Activated T-cell treated with anti-CD3 and anti-CD28 coated beads, Interleukin-2, amount 50 U/mL, for 24 hours (primary cell): Measurements from ENCODE around the gene KLF4.
A peak's percentile ranks its signal among the peaks of the same experiment; 100 is the strongest.
"Not testable (repeated sequence)": the region's sequence is repeated elsewhere in the genome, so short reads cannot be mapped to it uniquely, and the experiment has no call there.

Experiments used
- DNase-seq: peaks from one replicate; pipeline ENCODE4 v3.0.0-alpha.2; 2020
- H3K27ac Mint-ChIP-seq: 2 replicates; pipeline ENCODE4 v1.8.0; 2020; ENCODE audit warnings: mild to moderate bottlenecking, mixed read lengths
- H3K27me3 Mint-ChIP-seq: 2 replicates; pipeline ENCODE4 v1.8.0; 2020; ENCODE audit warnings: mixed read lengths
- H3K36me3 Mint-ChIP-seq: 2 replicates; pipeline ENCODE4 v1.8.0; 2020; ENCODE audit warnings: low read depth, mixed read lengths
- H3K4me1 Mint-ChIP-seq: 2 replicates; pipeline ENCODE4 v1.8.0; 2020; ENCODE audit warnings: low read depth, mixed read lengths
- H3K4me3 Mint-ChIP-seq: 2 replicates; pipeline ENCODE4 v1.8.0; 2020; ENCODE audit warnings: mild to moderate bottlenecking, moderate library complexity, mixed read lengths
- H3K9me3 Mint-ChIP-seq: 2 replicates; pipeline ENCODE4 v1.8.0; 2020; ENCODE audit warnings: mixed read lengths

KLF4 gene

GRCh38 chr9:107489687-107490605 lies at the start of gene KLF4:
Gene KLF4 (minus strand): TSS chr9:107489769. CDS start chr9:107489172, 597 bp downstream.
- Mint-ChIP-seq H3K4me3 (peak within 1 kb of the TSS; percentile 66), H3K36me3 (no peaks in the 10 kb centered on the region), H3K27ac (no peak within 1 kb of the TSS), H3K4me1 (peaks cover 20% of the 10 kb centered on the region), H3K9me3 (no peaks in the 10 kb centered on the region), H3K27me3 (peaks cover 85% of the 10 kb centered on the region)
- DNase-seq, result peak; percentile 74

GRCh38 chr9:107536462-107536861 lies 46.9 kb upstream of the KLF4 start:
- no peak overlapping the region for H3K27ac Mint-ChIP-seq
- H3K9me3 Mint-ChIP-seq, result no peaks in the 10 kb centered on the region
- H3K36me3 Mint-ChIP-seq, result no peaks in the 10 kb centered on the region
- H3K4me1 Mint-ChIP-seq, result no peaks in the 10 kb centered on the region
- no peaks in the 10 kb centered on the region for H3K27me3 Mint-ChIP-seq
- no peak overlapping the region for H3K4me3 Mint-ChIP-seq
- no peak for DNase-seq

DNA sequence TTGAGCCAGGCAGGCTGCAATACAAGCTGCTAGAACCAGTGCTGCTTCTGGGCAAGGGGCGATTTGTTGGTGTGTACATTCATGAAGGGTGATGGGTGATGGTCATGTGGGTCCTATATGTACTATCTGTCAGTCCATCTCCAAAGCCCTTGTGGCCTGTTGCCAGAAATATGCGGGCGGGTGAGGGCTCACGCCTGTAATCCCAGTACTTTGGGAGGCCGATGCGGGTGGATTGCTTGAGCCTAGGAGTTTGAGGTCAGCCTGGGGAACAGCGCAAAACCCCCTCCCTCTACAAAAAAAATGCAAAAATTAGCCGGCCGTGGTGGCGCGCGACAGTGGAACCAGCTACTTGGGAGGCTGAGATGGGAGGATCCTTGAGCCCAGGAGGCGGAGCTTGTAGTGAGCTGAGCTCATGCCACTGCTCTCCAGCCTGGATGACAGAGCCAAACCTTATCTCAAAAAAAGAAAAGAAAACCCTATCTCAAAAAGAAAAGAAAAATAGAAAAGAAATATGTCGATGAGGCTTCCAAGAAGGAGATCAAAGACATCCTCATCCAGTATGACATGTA lies 45.0 kb upstream of the KLF4 start:
- DNase-seq, result no peak
- Mint-ChIP-seq H3K4me1 (no peaks in the 10 kb centered on the region), H3K27ac (no peak overlapping the region), H3K36me3 (no peaks in the 10 kb centered on the region), H3K9me3 (no peaks in the 10 kb centered on the region), H3K4me3 (no peak overlapping the region), H3K27me3 (no peaks in the 10 kb centered on the region)

DNA sequence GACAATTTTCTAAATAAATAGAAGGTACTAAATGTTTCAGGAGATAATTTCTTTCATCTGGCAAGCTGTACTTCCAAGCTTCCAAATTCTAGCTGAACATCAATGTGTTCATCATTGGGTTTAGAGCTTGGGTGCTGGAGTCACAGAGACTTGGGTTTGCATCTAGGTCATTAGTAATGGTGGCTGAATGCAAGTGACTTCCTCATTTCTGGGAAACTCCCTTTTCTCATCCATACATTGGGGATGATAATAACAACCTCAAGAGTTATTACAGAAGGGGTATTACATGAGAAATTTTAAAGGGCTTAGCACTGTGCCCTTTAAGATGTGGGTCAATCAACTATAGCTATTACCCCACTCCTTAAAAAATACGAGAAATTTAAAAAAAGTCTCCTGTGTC lies 41.1 kb upstream of the KLF4 start:
- Mint-ChIP-seq H3K36me3 (no peaks in the 10 kb centered on the region), H3K4me1 (no peaks in the 10 kb centered on the region), H3K9me3 (no peaks in the 10 kb centered on the region), H3K4me3 (no peak overlapping the region), H3K27me3 (no peaks in the 10 kb centered on the region), H3K27ac (no peak overlapping the region)
- no peak for DNase-seq

- no peaks in the 10 kb centered on the region for H3K27me3 Mint-ChIP-seq
- H3K36me3 Mint-ChIP-seq, result no peaks in the 10 kb centered on the region
- H3K4me3 Mint-ChIP-seq, result no peak overlapping the region
- H3K27ac Mint-ChIP-seq, result no peak overlapping the region
- H3K9me3 Mint-ChIP-seq, result no peaks in the 10 kb centered on the region
- H3K4me1 Mint-ChIP-seq, result no peaks in the 10 kb centered on the region
- no peak for DNase-seq
These were observed 39.1 kb upstream of the KLF4 start for GRCh38 chr9:107528686-107529085.

GRCh38 chr9:107523539-107523938 lies 34.0 kb upstream of the KLF4 start:
- Mint-ChIP-seq H3K27ac (no peak overlapping the region), H3K27me3 (no peaks in the 10 kb centered on the region), H3K4me1 (no peaks in the 10 kb centered on the region), H3K36me3 (no peaks in the 10 kb centered on the region), H3K9me3 (no peaks in the 10 kb centered on the region), H3K4me3 (no peak overlapping the region)
- DNase-seq, result no peak

- Mint-ChIP-seq H3K9me3 (no peaks in the 10 kb centered on the region), H3K27me3 (no peaks in the 10 kb centered on the region), H3K36me3 (no peaks in the 10 kb centered on the region)
These were observed 30.6 kb upstream of the KLF4 start for GRCh38 chr9:107520186-107520585.

GRCh38 chr9:107518037-107518807 lies 28.7 kb upstream of the KLF4 start:
- H3K27ac Mint-ChIP-seq, result no peak overlapping the region
- H3K27me3 Mint-ChIP-seq, result no peaks in the 10 kb centered on the region
- no peaks in the 10 kb centered on the region for H3K4me1 Mint-ChIP-seq
- no peak overlapping the region for H3K4me3 Mint-ChIP-seq
- no peaks in the 10 kb centered on the region for H3K9me3 Mint-ChIP-seq
- DNase-seq, result no peak
- H3K36me3 Mint-ChIP-seq, result no peaks in the 10 kb centered on the region

More at GRCh38 chr9:107520186-107520585, 30.6 kb upstream of the KLF4 start:
- H3K4me1 Mint-ChIP-seq, result no peaks in the 10 kb centered on the region
- no peak overlapping the region for H3K27ac Mint-ChIP-seq
- no peak overlapping the region for H3K4me3 Mint-ChIP-seq
- DNase-seq, result no peak

GRCh38 chr9:107513464-107514100 lies 24.0 kb upstream of the KLF4 start:
- Mint-ChIP-seq H3K4me1 (no peaks in the 10 kb centered on the region), H3K9me3 (no peaks in the 10 kb centered on the region), H3K27me3 (peaks cover 4% of the 10 kb centered on the region), H3K4me3 (no peak overlapping the region), H3K27ac (no peak overlapping the region), H3K36me3 (no peaks in the 10 kb centered on the region)
- DNase-seq, result no peak

DNA sequence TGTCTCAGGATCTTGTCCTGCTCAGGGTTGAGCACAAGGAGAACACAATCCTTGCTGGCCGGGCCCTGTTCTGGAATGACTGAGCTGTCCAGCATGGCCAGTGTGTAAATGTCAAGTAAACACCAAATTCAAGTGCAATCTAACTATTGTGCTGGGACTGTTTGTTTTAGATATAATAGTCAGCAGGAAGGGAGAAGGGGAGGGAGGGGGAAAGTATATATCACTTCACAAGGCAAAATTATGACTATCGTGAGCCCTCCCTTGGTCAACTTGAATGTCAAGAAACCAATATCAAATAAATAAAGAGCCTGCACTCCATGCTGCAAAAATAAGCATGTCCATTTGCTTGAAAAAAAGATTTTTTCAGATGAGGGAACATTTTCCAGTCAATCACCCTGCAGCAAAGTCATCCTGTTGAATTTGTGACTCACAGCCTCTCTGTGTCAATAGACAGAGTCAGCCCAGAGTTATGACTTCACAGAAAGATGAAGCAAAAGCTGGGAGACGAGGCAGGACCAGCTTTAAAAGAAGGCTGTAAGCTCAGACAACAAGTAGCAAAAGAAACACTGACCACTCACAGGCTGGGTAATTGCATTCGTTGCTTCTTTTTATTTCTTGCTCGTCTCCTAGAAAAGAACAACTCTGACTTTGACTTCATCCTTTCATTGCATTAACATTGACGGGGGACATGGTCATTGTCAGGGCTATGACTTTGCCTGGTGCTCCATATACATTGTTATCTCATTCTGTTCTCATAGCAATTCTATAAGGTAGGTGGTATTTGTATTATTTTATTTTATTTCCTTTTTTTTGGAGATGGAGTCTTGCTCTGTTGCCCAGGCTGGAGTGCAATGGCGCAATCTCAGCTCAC lies 15.3 kb upstream of the KLF4 start:
- H3K4me1 Mint-ChIP-seq, result no peaks in the 10 kb centered on the region
- H3K27ac Mint-ChIP-seq, result no peak overlapping the region
- no peak overlapping the region for H3K4me3 Mint-ChIP-seq
- DNase-seq, result no peak
- H3K36me3 Mint-ChIP-seq, result no peaks in the 10 kb centered on the region
- no peaks in the 10 kb centered on the region for H3K9me3 Mint-ChIP-seq
- peaks cover 4% of the 10 kb centered on the region for H3K27me3 Mint-ChIP-seq

GRCh38 chr9:107502464-107502863 lies 12.9 kb upstream of the KLF4 start:
- Mint-ChIP-seq H3K4me1 (no peaks in the 10 kb centered on the region), H3K27me3 (no peaks in the 10 kb centered on the region), H3K9me3 (no peaks in the 10 kb centered on the region), H3K27ac (no peak overlapping the region), H3K36me3 (no peaks in the 10 kb centered on the region), H3K4me3 (no peak overlapping the region)
- no peak for DNase-seq

GRCh38 chr9:107500421-107501200 lies 11.0 kb upstream of the KLF4 start:
- H3K27me3 Mint-ChIP-seq, H3K27ac Mint-ChIP-seq, H3K36me3 Mint-ChIP-seq, DNase-seq, H3K9me3 Mint-ChIP-seq, H3K4me1 Mint-ChIP-seq, H3K4me3 Mint-ChIP-seq: not testable (repeated sequence)

- peaks cover 34% of the 10 kb centered on the region for H3K27me3 Mint-ChIP-seq
- no peak overlapping the region for H3K27ac Mint-ChIP-seq
- no peak overlapping the region for H3K4me3 Mint-ChIP-seq
- no peaks in the 10 kb centered on the region for H3K4me1 Mint-ChIP-seq
- H3K36me3 Mint-ChIP-seq, result no peaks in the 10 kb centered on the region
- H3K9me3 Mint-ChIP-seq, result no peaks in the 10 kb centered on the region
- DNase-seq, result no peak
These were observed 7.4 kb upstream of the KLF4 start for GRCh38 chr9:107496976-107497375.
